ENCODE data around the gene PPM1B.
A peak's percentile ranks its signal among the peaks of the same experiment; 100 is the strongest.
"Not testable (repeated sequence)": the region's sequence is repeated elsewhere in the genome, so short reads cannot be mapped to it uniquely, and the experiment has no call there.

PPM1B gene

GRCh38 chr2:44164617-44165016 lies 4.1 kb upstream of the PPM1B start:
- no peak for DNase-seq

DNA sequence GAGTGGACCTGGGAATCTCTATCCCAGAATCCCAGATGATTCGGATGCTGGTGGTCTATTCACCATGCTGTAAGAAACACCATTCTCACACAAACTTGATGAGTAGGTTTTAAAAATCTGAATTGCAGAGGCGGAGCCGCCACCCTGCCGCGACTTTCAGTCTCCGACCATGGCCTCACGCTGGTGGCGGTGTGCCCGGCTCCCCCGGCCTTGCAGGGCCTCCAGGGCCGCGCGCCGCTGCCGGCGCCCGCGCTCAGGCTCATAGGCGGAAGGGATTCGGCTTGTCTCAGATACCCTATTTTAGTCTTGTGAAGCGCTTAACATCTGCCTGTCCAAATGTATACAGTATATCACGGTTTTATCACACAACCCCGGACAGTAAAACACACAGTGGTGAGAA lies 2.6 kb upstream of the PPM1B start:
- DNase-seq, result no peak

GRCh38 chr2:44167311-44167907 lies 1.3 kb upstream of the PPM1B start:
- DNase-seq, result no peak

DNA sequence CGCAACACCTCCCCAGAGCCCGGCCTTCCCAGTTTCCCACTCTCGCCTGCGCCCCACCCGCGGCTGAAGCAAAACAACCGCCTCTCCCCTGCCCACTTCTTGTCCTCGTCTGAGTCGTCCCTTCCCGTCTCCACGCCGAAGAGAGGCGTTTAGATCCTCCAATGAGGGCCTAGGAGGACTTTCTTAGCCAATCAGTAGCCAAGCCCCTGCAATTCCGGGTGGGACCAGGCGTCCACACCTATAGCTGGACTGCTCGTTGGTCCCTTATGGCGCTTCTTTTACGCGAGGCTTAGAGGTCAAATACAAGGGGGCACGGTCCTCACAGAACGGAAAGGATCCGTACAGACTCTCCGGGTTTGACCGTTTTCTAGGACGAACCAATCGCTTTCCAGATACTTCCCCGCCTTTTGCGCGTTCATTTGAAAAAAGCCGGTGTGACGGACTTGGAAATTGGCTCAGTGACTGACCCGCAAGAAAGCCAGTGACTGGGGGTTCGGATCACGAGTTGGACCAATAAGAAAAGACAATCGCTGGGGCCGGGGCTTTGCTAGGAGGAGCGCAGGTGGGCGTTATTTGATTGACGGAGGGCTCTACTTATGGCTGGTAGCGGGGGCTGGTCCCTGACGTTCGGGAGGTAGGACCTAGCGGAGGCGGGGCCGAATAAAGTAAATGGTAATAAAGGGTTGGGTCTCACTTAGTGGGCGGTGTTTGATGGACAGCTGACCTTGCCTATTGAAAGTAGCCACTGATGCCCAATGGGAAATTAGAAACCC lies 581 bp upstream of the PPM1B start:
- DNase-seq, result peak; percentile 97

DNA sequence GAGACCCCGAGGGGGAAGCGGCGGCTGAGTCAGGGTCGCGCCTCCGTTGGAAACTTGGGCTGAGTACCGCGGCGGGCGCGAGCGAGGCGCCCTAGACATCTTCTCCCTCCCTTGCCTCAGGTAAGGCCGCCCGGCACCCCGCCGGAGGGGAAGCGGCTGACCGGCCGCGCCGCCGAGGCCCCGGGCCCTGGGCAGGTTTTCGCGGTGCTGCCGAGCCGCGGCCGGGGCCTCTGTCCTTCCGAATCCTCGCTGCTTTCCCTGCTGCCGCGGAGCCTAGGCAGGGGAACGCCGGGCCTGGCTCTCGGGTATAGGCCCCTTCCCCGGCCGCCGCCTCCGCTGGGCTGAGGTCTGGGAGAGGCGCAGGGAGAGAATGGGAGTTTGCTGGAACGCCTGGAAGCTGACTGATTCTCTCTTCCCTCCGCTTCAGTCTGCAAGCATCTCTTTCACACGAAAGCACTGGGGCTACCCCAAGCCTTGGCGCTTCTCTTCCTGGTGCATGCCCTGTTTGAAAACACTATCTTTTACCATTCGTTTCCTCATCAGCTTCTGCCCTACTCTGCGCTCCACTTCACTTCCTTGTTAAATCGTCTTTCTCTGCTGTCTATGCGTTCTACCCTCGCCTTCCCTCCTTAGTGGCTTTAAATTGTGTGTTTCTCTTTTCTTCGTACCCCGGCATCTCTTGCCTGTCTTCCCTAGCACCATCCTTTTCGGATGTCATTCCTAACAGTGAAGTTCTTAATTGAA lies 652 bp downstream of the PPM1B start:
- peak; percentile 46 for DNase-seq

DNA sequence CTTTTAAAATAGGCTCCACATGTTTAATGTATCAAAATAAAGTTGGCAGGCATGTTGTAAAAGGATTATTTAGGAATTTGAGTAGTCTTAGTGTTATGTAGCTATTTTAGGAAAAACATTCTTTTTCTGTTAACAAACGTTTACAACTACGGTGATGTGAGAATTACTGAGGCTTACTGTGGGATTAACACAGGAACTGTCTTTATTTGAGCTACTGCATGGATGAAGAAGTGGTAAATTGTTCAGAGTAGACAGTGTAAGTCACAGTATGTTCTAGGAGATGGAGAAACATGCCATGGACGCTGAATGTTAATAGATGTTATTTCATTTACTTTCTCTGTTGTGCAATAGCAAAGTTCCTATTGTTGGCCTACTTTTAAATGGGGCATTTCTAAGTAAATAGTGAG lies 1.6 kb downstream of the PPM1B start:
- no peak for DNase-seq

GRCh38 chr2:44171018-44171417 lies 2.3 kb downstream of the PPM1B start:
- DNase-seq, result no peak

GRCh38 chr2:44171442-44171841 lies 2.8 kb downstream of the PPM1B start:
- not testable (repeated sequence) for DNase-seq

GRCh38 chr2:44172576-44172975 lies 3.9 kb downstream of the PPM1B start:
- no peak for DNase-seq

DNA sequence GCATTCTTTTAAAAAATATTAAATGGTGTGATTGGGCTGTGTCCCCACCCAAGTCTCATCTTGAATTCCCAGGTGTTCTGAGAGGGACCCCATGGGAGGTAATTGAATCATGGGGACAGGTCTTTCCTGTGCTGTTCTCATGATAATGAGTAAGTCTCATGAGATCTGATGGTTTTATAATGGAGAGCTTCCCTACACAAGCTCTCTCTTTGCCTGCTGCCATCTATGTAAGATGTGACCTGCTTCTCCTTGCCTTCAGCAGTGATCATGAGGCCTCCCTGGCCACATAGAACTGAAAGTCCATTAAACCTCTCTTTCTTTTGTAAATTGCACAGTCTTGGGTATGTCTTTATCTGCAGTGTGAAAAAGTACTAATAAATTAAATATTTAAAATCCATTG lies 10.3 kb downstream of the PPM1B start:
- DNase-seq, result no peak

- DNase-seq, result no peak
Observed at GRCh38 chr2:44181648-44182047, 13.0 kb downstream of the PPM1B start.

GRCh38 chr2:44184106-44184505 lies 15.4 kb downstream of the PPM1B start:
- DNase-seq, result no peak

DNA sequence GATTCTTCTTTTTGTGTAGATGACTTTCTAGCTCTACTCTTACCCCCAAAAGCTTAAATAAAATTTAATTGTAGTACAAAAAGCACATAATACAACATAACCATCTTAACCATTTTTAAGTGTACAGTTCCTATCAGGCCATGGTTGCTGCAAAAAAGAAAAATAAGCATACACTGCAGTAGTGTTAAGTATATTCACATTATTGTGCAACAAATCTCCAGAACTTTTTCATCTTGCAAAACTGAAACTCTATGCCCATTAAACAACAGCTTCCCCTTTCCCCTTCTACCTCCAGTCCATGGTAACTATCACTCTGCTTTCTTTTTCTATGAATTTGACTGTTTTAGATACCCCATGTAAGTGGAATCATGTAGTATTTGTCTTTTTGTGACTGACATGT lies 18.1 kb downstream of the PPM1B start:
- DNase-seq, result no peak

- DNase-seq, result no peak
Observed at GRCh38 chr2:44187251-44187650, 18.6 kb downstream of the PPM1B start.

- DNase-seq, result no peak
Observed at GRCh38 chr2:44188696-44189095, 20.0 kb downstream of the PPM1B start.

- no peak for DNase-seq
Observed at GRCh38 chr2:44189104-44189503, 20.4 kb downstream of the PPM1B start.

DNA sequence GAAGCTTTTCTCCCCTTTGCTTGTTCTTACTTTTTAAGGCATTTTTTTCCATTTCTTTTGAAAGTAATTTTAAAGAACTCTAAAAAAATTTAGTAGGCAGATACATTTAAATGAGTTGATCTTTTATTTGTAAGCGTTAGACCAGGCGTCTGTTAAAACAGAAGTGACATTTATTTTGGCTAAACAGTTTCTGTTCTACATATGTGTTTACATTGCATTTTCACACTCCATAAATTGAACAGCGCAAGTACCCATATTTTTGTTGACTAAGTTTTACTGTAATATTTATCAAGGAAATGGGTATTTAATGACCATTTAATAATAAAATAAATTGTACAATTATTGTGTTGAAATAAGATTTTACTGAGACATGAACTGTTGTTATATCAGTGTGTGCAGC lies 21.9 kb downstream of the PPM1B start:
- no peak for DNase-seq

DNA sequence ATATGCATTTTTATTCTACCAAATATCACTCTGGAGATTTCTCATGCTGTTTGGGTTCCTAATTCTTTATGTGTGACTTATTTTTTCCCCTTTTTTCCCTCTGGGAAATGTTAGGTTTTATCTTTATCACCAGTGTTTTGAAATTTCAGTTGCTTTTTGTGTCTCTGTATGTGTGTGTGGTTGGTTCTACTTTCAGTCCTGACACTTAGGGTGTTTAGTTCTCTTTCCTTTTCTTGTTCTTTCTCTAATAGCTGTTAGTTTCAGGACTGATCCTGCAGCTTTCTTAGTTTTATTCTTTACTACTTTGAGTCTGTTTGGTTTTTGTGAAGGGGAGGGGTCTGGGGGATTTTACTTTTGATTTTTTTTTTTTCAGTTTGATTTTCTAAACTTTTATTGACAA lies 23.1 kb downstream of the PPM1B start:
- no peak for DNase-seq

DNA sequence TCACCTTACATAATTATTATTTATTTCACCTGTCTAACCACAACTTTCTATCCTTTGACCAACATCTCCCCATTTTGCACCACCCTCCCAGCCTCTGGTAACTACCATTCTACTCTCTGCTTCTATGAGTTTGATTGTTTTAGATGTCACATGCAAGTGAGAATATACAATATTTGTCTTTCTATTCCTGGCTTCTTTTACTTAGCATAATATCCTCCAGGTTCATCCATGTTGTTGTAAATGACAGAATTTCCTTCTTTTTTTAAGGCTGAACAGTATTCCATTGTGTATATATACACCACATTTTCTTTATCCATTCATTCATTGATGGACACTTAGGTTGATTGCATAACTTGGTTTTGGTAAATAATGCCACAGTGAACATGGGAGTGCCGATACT lies 24.0 kb downstream of the PPM1B start:
- no peak for DNase-seq

DNA sequence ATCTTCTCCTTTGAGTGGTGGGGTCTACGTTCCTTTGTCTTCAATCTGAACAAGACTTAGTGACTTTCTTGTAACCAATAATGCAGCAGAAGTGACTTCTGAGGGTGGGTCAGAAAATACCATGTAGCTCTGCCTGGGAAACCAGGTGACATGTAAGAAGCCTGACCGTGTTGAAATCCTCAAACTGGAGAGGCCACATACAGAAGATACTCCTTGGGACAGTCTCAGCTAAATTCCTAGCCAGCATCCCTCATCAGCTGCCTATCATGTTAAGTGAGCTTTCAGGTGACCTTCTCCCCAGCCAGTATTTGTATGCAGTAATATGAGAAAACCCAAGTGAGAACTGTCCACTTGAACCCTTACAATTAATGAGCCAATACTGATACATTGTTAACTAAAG lies 27.0 kb downstream of the PPM1B start:
- no peak for DNase-seq

GRCh38 chr2:44197816-44198215 lies 29.1 kb downstream of the PPM1B start:
- no peak for DNase-seq

DNA sequence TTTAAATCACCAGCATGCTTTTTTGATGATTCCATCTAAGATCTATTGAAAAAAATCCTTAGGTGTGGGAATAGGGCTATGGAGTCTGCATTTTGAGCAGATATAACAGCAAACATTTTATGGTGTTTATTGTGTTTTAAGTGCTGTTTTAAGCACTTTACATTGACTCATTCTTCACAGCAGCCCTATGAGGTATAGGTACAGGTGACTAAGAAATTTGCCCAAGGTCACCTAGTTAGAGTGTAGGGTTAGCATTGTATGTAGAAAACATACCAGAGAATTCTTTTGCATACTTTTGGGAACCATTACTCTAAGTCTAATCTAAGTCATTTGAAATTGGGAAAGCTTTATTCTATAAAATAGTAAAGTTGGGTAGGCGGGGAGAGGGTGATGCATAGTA lies 31.3 kb downstream of the PPM1B start:
- no peak for DNase-seq

DNA sequence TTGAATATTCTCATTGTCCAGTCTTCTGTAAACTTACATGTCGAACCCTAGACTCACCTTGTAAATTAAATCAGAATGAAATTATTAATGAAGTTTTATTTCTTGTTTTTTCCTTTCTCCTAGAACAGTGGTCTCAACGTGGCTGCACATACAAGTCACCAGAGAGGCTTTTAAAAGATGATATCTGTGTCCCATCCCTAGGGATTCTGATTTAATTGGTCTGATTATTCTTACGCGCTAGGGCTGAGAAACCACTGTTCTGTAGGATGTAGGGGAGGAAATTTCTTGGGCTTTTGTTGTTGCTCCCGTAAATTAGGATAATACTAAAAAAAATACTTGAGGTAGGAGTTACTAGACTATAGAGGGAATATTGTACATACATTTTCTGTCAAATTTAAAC lies 32.1 kb downstream of the PPM1B start:
- no peak for DNase-seq

DNA sequence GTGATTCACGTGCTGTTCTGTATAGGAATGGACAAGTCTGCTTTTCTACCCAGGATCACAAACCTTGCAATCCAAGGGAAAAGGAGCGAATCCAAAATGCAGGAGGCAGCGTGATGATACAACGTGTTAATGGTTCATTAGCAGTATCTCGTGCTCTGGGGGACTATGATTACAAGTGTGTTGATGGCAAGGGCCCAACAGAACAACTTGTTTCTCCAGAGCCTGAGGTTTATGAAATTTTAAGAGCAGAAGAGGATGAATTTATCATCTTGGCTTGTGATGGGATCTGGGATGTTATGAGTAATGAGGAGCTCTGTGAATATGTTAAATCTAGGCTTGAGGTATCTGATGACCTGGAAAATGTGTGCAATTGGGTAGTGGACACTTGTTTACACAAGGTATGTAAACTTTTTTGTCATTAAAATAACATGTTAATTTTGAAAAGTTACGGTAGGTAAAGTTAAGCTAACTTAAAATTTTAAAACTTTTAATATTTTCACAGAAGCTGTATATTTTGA lies 33.0 kb downstream of the PPM1B start:
- no peak for DNase-seq

All from activated gamma-delta T cell treated with Interleukin-2 at 50 U/mL for 16 hours (primary cell).